Astrocyte of the cerebellum (primary cell): ENCODE data around the gene TENT4A.

ENCODE experiments used
- DNase-seq: peaks from one replicate; pipeline ENCODE4 v3.0.0-alpha.2; 2011; ENCODE audit warnings: low read depth
- H3K4me3 ChIP-seq: 2 replicates; pipeline ENCODE4 v1.5.1; 2011; ENCODE audit warnings: mild to moderate bottlenecking, low read depth, low read length, moderate library complexity
- in situ Hi-C: cut with HindIII; loops from 2 replicates; pipeline ENCODE4 v1.10.0; 2017; ENCODE audit warnings: low sequenced_read_pairs
- TF ChIP-seq, protein P1 (sequence below): IDR thresholded peaks from 2 replicates; pipeline ENCODE4 v1.5.1; 2012; ENCODE audit warnings: low read length, low read depth, moderate library complexity, mild to moderate bottlenecking; ENCODE audit errors: missing control alignments

Gene TENT4A

GRCh38 chr5:6723816-6724300 lies 10.6 kb downstream of the TENT4A start:
- H3K4me3 ChIP-seq, result no peak overlapping the region
- DNase-seq, result no peak
- TF ChIP-seq, protein P1, sequence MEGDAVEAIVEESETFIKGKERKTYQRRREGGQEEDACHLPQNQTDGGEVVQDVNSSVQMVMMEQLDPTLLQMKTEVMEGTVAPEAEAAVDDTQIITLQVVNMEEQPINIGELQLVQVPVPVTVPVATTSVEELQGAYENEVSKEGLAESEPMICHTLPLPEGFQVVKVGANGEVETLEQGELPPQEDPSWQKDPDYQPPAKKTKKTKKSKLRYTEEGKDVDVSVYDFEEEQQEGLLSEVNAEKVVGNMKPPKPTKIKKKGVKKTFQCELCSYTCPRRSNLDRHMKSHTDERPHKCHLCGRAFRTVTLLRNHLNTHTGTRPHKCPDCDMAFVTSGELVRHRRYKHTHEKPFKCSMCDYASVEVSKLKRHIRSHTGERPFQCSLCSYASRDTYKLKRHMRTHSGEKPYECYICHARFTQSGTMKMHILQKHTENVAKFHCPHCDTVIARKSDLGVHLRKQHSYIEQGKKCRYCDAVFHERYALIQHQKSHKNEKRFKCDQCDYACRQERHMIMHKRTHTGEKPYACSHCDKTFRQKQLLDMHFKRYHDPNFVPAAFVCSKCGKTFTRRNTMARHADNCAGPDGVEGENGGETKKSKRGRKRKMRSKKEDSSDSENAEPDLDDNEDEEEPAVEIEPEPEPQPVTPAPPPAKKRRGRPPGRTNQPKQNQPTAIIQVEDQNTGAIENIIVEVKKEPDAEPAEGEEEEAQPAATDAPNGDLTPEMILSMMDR, result no peak
- in situ Hi-C loops, result no loop called here

DNA sequence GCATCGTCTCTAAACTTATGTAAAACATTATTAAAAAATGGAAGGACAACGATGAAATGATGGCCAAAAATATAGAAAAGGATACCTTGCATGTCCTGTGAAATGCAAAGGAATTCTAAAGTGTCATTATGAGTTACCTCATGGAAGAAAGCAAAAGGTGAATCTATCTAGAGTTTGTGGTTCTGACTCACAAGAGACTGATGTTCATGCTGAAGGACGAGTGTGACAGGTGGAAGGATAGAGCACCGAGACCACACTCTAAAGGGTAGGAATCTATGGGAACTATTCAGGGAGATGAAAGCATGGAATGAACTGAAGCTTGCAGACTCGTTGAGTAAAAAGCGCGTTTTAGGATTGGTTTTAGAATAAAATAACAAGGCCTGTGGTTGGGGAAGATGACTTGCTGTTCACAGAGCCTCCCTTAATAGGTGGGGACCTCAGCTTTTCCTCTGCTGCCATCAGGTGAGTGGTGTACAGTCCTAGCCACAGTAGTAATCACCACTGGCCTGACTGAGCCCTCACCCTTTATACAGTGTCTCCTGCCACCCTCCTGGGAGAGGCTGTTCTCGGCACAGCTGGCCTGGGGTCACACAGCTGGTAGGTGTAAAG lies 11.2 kb downstream of the TENT4A start:
- no peak for DNase-seq
- TF ChIP-seq, protein P1, result no peak
- in situ Hi-C loops, result no loop called here
- no peak overlapping the region for H3K4me3 ChIP-seq

DNA sequence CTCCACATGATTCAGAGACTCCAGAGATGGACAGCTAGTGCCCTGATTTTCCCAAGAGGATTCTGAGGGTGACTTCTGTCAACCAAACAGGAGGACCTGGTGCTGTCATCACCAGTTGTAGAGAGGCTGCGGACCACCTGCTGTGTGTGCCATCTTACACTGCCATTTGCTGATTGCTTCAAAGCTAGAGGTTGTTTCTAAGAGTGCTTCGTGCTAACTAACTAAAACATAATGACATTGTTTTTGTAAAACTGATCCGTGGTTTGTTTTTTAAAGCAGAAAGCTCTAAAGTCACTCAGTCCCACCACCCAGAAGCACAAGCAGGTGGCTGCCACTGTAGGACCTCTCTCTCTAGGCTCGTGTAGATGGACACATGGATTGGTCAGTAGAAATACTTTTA lies 12.2 kb downstream of the TENT4A start:
- no peak for DNase-seq
- in situ Hi-C loops, result loop anchor here (25.0 kb wide), 1 partner anchor 1238 kb away; no protein-coding TSS in a partner anchor
- no peak overlapping the region for H3K4me3 ChIP-seq
- TF ChIP-seq, protein P1, result no peak

DNA sequence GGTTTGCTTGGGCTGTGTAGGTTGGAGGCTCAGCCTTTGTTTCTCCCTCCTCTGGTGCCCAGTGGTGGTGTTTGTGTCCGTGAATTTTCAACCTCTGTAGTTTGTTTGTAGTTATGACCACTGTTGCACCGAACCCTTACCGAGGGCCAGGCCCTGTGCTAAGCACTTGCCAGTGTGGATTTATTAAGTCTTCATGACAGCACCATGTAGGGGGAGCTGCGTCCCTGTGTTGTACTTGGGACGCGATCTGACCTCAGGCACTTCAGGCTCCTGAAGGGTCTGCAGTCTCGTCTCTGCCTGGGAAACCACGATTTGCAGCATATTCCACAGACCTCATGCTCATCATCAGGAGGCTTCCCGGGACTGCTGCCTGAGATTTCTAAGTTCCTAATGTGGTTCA lies 12.8 kb downstream of the TENT4A start:
- TF ChIP-seq, protein P1, result no peak
- H3K4me3 ChIP-seq, result no peak overlapping the region
- no peak for DNase-seq
- in situ Hi-C loops, result loop anchor here (25.0 kb wide), 1 partner anchor 1239 kb away; no protein-coding TSS in a partner anchor

GRCh38 chr5:6727231-6727630 lies 14.0 kb downstream of the TENT4A start:
- H3K4me3 ChIP-seq, result no peak overlapping the region
- in situ Hi-C loops, result loop anchor here (25.0 kb wide), 1 partner anchor 1240 kb away; no protein-coding TSS in a partner anchor
- TF ChIP-seq, protein P1, result no peak
- no peak for DNase-seq

GRCh38 chr5:6728011-6728794 lies 15.0 kb downstream of the TENT4A start:
- in situ Hi-C loops, result loop anchor here (25.0 kb wide), 1 partner anchor 1241 kb away; no protein-coding TSS in a partner anchor
- no peak overlapping the region for H3K4me3 ChIP-seq
- DNase-seq, result no peak
- TF ChIP-seq, protein P1, result peak; percentile 9
